ENCODE data around the gene SPTBN4.

The SPTBN4 gene

GRCh38 chr19:40525234-40526051 is 58.6 kb downstream of the SPTBN4 start:
- TF ChIP-seq CTCF (IDR thresholded peaks at IDR 0.05; ENCODE audit: low read length, missing control alignments), result no peak
- H3K4me3 ChIP-seq (replicated peaks; ENCODE audit: low read depth, low read length), result no peak overlapping the region
- DNase-seq (ENCODE audit: low read depth), result no peak

GRCh38 chr19:40528078-40528477 is 61.3 kb downstream of the SPTBN4 start:
- H3K4me3 ChIP-seq (replicated peaks; ENCODE audit: low read depth, low read length), result no peak overlapping the region
- no peak for DNase-seq (ENCODE audit: low read depth)
- TF ChIP-seq CTCF (IDR thresholded peaks at IDR 0.05; ENCODE audit: low read length, missing control alignments), result no peak

GRCh38 chr19:40528533-40529092 is 61.8 kb downstream of the SPTBN4 start:
- no peak for TF ChIP-seq CTCF (IDR thresholded peaks at IDR 0.05; ENCODE audit: low read length, missing control alignments)
- DNase-seq (ENCODE audit: low read depth), result no peak
- no peak overlapping the region for H3K4me3 ChIP-seq (replicated peaks; ENCODE audit: low read depth, low read length)

GRCh38 chr19:40529093-40529954 is 62.5 kb downstream of the SPTBN4 start:
- peak; percentile 74 for TF ChIP-seq CTCF (IDR thresholded peaks at IDR 0.05; ENCODE audit: low read length, missing control alignments)
- DNase-seq (ENCODE audit: low read depth), result peak; percentile 79
- H3K4me3 ChIP-seq (replicated peaks; ENCODE audit: low read depth, low read length), result peak overlapping the region; percentile 46

- no peak overlapping the region for H3K4me3 ChIP-seq (replicated peaks; ENCODE audit: low read depth, low read length)
- no peak for TF ChIP-seq CTCF (IDR thresholded peaks at IDR 0.05; ENCODE audit: low read length, missing control alignments)
- DNase-seq (ENCODE audit: low read depth), result no peak
These were observed 63.5 kb downstream of the SPTBN4 start for GRCh38 chr19:40530091-40530901.

- H3K4me3 ChIP-seq (replicated peaks; ENCODE audit: low read depth, low read length), result no peak overlapping the region
- peak; percentile 31 for TF ChIP-seq CTCF (IDR thresholded peaks at IDR 0.05; ENCODE audit: low read length, missing control alignments)
- no peak for DNase-seq (ENCODE audit: low read depth)
These were observed 66.7 kb downstream of the SPTBN4 start for GRCh38 chr19:40533508-40533907.

Measured in fibroblast of pulmonary artery (primary cell).